Lower leg skin (tissue), 3 donors: ENCODE measurements around the gene FGF22.

Experiments used
- CTCF ChIP-seq, 3 donors: fragments of 450-650 bp; IDR thresholded peaks; one replicate each; pipeline ENCODE4 v1.5.1; 2016; ENCODE audit warnings: antibody characterized with exemption in 3 of 3, mild to moderate bottlenecking in 3 of 3, moderate library complexity in 2 of 3
- POLR2A ChIP-seq, 2 donors: fragments of 450-650 bp; IDR thresholded peaks; one replicate each; pipeline ENCODE4 v1.6.1; 2016 to 2017; ENCODE audit warnings: antibody characterized with exemption in 2 of 2, mild to moderate bottlenecking in 1 of 2, moderate library complexity in 1 of 2

GRCh38 chr19:615619-616018 is 24.1 kb upstream of the FGF22 start:
- no peak for TF ChIP-seq CTCF (IDR thresholded peaks at IDR 0.05)
- TF ChIP-seq POLR2A (IDR thresholded peaks at IDR 0.05), result no peak
